ENCODE results near the gene STX4. TPM values are rescaled to one million over a fixed set of nuclear protein-coding genes. Genes with fewer than 3 reads are reported as not detected.

Gene STX4
- total and polyA plus RNA-seq, 9 of the 15 experiments (the other 6 are each of a cell fraction or from before 2014, with no cell fraction given) = 3.2 to 48.0 (median 21.5) TPM

DNA sequence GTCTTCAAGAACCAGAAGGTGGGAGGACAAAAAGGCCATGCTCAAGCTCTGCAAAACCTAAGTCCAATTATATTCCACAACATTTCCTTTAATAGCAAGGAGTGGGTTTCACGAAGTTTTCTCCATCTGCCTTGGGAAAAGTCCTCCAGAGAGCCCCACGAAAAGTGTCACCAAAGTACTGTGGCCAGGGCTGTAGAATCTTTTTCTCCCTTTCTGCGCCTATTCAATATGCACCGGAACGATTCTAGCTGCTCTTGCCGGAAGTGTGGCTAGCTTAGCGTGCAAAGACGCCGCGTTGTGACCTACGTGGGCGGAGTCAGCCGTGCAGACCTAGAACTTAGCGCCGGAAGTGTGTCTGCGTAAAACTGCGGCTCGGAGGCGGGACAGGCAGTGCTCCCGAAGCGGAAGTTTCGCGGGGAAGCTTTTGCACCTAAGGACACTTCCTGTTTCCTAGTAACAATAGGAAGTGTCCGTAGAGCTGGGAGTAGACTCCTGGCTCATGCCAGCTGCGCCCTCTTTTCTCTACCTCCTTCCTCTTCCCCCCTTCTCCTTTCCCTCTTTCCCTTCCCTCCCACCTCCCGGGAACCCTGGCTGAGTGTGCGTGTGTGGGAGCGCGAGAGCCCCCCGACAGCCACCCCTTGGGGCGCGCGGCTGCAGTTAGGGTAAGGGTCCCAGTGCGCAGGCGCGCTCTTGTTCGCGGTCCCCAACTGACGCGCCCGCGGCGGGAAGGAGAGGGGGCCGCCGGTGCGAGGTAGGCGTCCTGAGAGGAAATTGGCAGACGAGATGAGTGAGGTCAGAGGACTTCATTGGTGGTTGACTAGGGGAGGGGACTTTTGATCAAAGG, 40.8 kb downstream of the STX4 start, which contains the start of the genes ZNF646 and ZNF668 (continued):
- TF ChIP-seq ZNF668 (CRISPR knock-in tag; IDR thresholded peaks at IDR 0.05) (no peak), HCFC1 (IDR thresholded peaks at IDR 0.05; ENCODE audit: low read depth, low read length) (peak; percentile 91), ZNF830 (CRISPR knock-in tag; IDR thresholded peaks at IDR 0.05) (no peak), ARID2 (IDR thresholded peaks at IDR 0.05) (no peak), SIX5 (IDR thresholded peaks at IDR 0.05; ENCODE audit: borderline replicate concordance in 1 of 2, insufficient read depth in 1 of 2, low read depth in 1 of 2, low read length in 2 of 2) (peak; percentile 53 to 64; a peak in 2 of 4 replicates), ETV6 (IDR thresholded peaks at IDR 0.05; ENCODE audit: borderline replicate concordance in 1 of 2, low read depth in 2 of 2, low read length in 1 of 2) (peak; percentile 83 to 91; a peak in 3 of 4 replicates), ETV6 (CRISPR knock-in tag; IDR thresholded peaks at IDR 0.05; ENCODE audit: borderline replicate concordance) (no peak), BHLHE40 (IDR thresholded peaks at IDR 0.05; ENCODE audit: low read length) (no peak), KHSRP (IDR thresholded peaks at IDR 0.05) (0 out of 2 replicates have a peak, but pooled peaks have one; percentile 20), NFE2L1 (tag; IDR thresholded peaks at IDR 0.05; ENCODE audit: borderline replicate concordance, low read depth) (no peak), ASH1L (IDR thresholded peaks at IDR 0.05; ENCODE audit: borderline replicate concordance, low read depth, partially characterized antibody) (peak; percentile 58), MTA3 (IDR thresholded peaks at IDR 0.05; ENCODE audit: borderline replicate concordance) (peak; percentile 40; the same call in 1 of the 2 replicates), ZKSCAN1 (IDR thresholded peaks at IDR 0.05; ENCODE audit: low read depth, low read length) (no peak), ZC3H8 (IDR thresholded peaks at IDR 0.05) (no peak), RBM39 (optimal IDR thresholded peaks at IDR 0.05; ENCODE audit: low read depth, low read length) (peak; percentile 28)
- TF ChIP-seq, protein P1, sequence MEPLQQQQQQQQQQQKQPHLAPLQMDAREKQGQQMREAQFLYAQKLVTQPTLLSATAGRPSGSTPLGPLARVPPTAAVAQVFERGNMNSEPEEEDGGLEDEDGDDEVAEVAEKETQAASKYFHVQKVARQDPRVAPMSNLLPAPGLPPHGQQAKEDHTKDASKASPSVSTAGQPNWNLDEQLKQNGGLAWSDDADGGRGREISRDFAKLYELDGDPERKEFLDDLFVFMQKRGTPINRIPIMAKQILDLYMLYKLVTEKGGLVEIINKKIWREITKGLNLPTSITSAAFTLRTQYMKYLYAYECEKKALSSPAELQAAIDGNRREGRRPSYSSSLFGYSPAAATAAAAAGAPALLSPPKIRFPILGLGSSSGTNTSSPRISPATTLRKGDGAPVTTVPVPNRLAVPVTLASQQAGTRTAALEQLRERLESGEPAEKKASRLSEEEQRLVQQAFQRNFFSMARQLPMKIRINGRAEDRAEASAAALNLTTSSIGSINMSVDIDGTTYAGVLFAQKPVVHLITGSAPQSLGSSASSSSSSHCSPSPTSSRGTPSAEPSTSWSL (CRISPR knock-in tag; IDR thresholded peaks at IDR 0.05; ENCODE audit: borderline replicate concordance) = 0 out of 2 replicates have a peak, but pooled peaks have one; percentile 57
- TF ChIP-seq, protein P2, sequence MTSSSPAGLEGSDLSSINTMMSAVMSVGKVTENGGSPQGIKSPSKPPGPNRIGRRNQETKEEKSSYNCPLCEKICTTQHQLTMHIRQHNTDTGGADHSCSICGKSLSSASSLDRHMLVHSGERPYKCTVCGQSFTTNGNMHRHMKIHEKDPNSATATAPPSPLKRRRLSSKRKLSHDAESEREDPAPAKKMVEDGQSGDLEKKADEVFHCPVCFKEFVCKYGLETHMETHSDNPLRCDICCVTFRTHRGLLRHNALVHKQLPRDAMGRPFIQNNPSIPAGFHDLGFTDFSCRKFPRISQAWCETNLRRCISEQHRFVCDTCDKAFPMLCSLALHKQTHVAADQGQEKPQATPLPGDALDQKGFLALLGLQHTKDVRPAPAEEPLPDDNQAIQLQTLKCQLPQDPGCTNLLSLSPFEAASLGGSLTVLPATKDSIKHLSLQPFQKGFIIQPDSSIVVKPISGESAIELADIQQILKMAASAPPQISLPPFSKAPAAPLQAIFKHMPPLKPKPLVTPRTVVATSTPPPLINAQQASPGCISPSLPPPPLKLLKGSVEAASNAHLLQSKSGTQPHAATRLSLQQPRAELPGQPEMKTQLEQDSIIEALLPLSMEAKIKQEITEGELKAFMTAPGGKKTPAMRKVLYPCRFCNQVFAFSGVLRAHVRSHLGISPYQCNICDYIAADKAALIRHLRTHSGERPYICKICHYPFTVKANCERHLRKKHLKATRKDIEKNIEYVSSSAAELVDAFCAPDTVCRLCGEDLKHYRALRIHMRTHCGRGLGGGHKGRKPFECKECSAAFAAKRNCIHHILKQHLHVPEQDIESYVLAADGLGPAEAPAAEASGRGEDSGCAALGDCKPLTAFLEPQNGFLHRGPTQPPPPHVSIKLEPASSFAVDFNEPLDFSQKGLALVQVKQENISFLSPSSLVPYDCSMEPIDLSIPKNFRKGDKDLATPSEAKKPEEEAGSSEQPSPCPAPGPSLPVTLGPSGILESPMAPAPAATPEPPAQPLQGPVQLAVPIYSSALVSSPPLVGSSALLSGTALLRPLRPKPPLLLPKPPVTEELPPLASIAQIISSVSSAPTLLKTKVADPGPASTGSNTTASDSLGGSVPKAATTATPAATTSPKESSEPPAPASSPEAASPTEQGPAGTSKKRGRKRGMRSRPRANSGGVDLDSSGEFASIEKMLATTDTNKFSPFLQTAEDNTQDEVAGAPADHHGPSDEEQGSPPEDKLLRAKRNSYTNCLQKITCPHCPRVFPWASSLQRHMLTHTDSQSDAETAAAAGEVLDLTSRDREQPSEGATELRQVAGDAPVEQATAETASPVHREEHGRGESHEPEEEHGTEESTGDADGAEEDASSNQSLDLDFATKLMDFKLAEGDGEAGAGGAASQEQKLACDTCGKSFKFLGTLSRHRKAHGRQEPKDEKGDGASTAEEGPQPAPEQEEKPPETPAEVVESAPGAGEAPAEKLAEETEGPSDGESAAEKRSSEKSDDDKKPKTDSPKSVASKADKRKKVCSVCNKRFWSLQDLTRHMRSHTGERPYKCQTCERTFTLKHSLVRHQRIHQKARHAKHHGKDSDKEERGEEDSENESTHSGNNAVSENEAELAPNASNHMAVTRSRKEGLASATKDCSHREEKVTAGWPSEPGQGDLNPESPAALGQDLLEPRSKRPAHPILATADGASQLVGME (CRISPR knock-in tag; IDR thresholded peaks at IDR 0.05) = no peak

All from K562 (cell line).